RWPE2 (cell line): ENCODE data around the gene BFSP1.
A peak's percentile ranks its signal among the peaks of the same experiment; 100 is the strongest.

Experiments used
- ATAC-seq: fragments of 200-7000 bp; cut with Tn5 transposase; 3 replicates; pipeline ENCODE4 v1.9.1; 2021; ENCODE audit warnings: low read depth
- DNase-seq: peaks from one replicate; pipeline ENCODE4 v3.0.0-alpha.2; 2020; ENCODE audit warnings: low spot score
- H3K27ac ChIP-seq: fragments of 450-650 bp; 2 replicates; pipeline ENCODE4 v1.5.1; 2017; ENCODE audit warnings: mild to moderate bottlenecking; ENCODE audit not compliant: poor library complexity, severe bottlenecking
- H3K27me3 ChIP-seq: fragments of 250-450 bp; sonication (Bioruptor Pico); 2 replicates; pipeline ENCODE4 v1.5.1; 2021; ENCODE audit warnings: mild to moderate bottlenecking, moderate library complexity; ENCODE audit not compliant: insufficient read depth, poor library complexity, severe bottlenecking
- H3K36me3 ChIP-seq: fragments of 250-450 bp; sonication (Bioruptor Pico); 2 replicates; pipeline ENCODE4 v1.5.1; 2020; ENCODE audit warnings: low read depth, mild to moderate bottlenecking, moderate library complexity
- H3K4me1 ChIP-seq: fragments of 250-450 bp; sonication (Bioruptor Pico); 2 replicates; pipeline ENCODE4 v1.5.1; 2021; ENCODE audit warnings: mild to moderate bottlenecking, moderate library complexity; ENCODE audit not compliant: insufficient read depth, poor library complexity, severe bottlenecking
- H3K4me3 ChIP-seq: fragments of 250-450 bp; sonication (Bioruptor Pico); 2 replicates; pipeline ENCODE4 v1.5.1; 2021; ENCODE audit warnings: mild to moderate bottlenecking, moderate library complexity; ENCODE audit not compliant: severe bottlenecking
- H3K9me3 ChIP-seq: fragments of 250-450 bp; sonication (Bioruptor Pico); 2 replicates; pipeline ENCODE4 v1.5.1; 2021; ENCODE audit warnings: mild to moderate bottlenecking, moderate library complexity; ENCODE audit not compliant: severe bottlenecking
- TF ChIP-seq, protein P1 (sequence below): fragments of 450-650 bp; IDR thresholded peaks from one replicate; pipeline ENCODE4 v1.5.1; 2017; ENCODE audit warnings: mild to moderate bottlenecking, moderate library complexity; ENCODE audit not compliant: poor library complexity, severe bottlenecking

Gene BFSP1

DNA sequence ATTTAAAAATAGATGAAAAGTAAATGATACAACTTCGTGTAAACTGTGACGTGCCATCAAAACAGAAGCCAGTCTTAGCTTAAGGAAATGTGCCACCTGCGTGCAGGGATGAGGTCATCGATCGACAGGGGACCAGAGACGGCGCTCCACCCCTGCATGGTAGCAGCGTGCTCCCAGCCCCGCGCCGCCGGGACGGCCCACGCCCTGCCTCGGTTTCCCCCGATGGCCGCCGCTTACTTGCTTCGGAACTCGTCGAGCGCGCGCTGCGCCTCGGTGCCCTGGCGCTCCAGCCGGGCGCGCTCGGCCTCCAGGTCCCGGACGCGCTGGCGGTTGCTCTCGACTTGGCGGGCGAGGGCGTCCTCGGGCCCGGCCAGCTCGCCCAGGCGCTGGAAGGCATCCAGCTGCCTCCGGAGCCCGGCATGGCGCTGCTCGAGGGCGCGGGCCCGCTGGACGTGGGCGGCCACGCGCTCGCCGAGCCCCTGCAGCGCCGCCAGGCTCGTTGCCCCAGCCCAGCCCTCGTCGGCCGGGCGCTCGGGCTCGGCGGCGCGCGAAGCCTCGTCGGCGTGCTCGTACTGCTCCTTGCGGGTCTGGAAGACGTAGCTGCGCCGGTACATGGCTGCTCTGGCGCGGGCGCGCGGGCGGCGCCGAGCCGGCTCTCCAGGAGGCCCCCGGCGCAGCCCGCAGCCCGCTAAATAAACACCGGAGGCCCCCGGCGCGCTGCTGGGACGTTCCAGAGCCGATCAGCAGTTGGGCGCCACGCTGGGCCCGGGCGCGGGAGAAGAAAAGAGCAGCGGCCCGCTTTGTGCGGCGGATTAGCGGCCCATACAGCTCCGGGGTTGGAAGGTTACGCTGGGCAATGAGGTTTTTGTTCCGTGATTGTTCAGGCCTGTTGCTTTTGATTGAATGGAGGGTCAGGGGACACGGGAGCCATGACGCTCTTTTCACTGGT lies at the start of gene BFSP1:
BFSP1 (minus strand) TSS at position 664 of the 949 bp plus-strand sequence; CDS start at position 614, 50 bp downstream.
- Histone ChIP-seq H3K4me3 (peak within 1 kb of the TSS; percentile 49), H3K4me1 (no peaks in the 10 kb centered on the region), H3K9me3 (no peaks in the 10 kb centered on the region), H3K27me3 (no peaks in the 10 kb centered on the region), H3K36me3 (no peaks in the 10 kb centered on the region), H3K27ac (peak within 1 kb of the TSS; percentile 17)
- ATAC-seq, result peak; percentile 78
- TF ChIP-seq, protein P1, sequence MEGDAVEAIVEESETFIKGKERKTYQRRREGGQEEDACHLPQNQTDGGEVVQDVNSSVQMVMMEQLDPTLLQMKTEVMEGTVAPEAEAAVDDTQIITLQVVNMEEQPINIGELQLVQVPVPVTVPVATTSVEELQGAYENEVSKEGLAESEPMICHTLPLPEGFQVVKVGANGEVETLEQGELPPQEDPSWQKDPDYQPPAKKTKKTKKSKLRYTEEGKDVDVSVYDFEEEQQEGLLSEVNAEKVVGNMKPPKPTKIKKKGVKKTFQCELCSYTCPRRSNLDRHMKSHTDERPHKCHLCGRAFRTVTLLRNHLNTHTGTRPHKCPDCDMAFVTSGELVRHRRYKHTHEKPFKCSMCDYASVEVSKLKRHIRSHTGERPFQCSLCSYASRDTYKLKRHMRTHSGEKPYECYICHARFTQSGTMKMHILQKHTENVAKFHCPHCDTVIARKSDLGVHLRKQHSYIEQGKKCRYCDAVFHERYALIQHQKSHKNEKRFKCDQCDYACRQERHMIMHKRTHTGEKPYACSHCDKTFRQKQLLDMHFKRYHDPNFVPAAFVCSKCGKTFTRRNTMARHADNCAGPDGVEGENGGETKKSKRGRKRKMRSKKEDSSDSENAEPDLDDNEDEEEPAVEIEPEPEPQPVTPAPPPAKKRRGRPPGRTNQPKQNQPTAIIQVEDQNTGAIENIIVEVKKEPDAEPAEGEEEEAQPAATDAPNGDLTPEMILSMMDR, result peak; percentile 19
- no peak for DNase-seq

DNA sequence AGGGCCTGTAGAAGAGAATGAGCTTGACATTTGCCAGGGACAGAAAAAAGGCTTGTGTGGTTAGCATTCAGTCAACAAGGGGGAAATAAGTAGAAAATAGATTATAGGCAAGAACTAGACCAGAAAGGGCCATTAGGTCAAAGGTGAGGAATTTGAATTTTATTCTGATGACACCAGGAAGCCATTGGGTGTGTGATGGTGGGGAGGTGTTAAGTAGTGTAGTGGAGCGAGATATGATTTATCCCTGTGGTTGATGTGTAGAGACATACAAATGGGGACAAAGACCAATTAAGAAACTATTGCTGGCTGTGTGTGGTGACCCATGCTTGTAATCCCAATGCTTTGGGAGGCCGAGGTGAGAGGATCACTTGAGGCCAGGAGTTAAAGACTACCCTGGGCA lies 49.7 kb upstream of the BFSP1 start:
- no peak overlapping the region for H3K4me3 ChIP-seq
- no peak overlapping the region for H3K27ac ChIP-seq
- H3K9me3 ChIP-seq, result no peaks in the 10 kb centered on the region
- TF ChIP-seq, protein P1, result no peak
- ATAC-seq, result no peak
- no peak for DNase-seq
- H3K27me3 ChIP-seq, result no peaks in the 10 kb centered on the region
- peaks cover 20% of the 10 kb centered on the region for H3K4me1 ChIP-seq
- peaks cover 58% of the 10 kb centered on the region for H3K36me3 ChIP-seq

DNA sequence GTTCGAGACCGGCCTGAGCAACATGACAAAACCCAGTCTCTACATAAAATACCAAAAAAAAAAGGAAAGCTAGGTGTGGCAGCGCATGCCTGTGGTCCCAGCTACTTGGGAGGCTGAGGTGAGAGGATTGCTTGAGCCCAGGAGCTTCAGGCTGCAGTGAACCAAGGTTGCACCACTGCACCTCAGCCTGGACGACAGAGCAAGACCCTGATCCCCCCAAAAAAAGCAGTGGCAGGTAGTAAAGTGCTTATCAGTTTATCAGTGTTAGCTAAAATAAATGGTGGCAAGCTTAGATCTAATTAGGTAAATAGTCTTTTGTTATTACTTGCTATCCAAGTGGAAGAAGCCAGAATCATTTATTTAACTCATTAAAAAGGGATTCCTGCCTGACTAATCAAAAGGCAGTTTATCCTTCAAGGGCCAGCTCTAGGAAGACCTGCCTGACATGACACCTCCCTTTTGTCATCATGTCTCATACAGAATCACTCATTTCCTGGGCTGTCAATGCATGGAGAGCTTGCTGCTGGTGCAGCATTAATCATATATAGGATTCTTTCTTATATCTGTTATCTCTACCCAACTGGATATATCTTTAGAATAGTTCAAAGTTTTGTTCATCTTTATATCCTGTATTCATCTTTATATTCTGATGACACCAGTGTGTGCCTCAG lies 48.3 kb upstream of the BFSP1 start:
- peaks cover 55% of the 10 kb centered on the region for H3K36me3 ChIP-seq
- peaks cover 17% of the 10 kb centered on the region for H3K4me1 ChIP-seq
- H3K9me3 ChIP-seq, result no peaks in the 10 kb centered on the region
- TF ChIP-seq, protein P1, result no peak
- H3K27ac ChIP-seq, result peak overlapping the region; percentile 23
- DNase-seq, result no peak
- H3K4me3 ChIP-seq, result no peak overlapping the region
- peak; percentile 93 for ATAC-seq
- no peaks in the 10 kb centered on the region for H3K27me3 ChIP-seq

DNA sequence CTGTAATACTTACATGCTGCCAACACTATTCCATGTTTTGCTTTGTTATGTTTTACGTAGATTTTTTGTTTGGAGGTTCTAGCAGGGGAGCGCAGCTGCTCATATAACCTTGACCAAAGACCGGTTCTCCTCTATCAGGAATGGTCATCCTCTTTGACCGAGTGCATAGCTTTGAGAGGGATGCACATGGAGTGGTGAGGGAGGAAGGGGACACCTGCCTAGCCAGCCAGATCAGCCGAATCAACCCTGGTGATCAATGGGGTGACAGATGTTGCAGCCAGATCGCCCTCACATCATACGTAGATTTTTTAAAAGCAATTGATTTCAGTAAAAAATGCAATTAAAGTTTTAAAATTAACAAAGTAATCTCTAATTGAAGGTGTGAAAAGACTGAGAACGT lies 45.0 kb upstream of the BFSP1 start:
- no peaks in the 10 kb centered on the region for H3K9me3 ChIP-seq
- peaks cover 62% of the 10 kb centered on the region for H3K36me3 ChIP-seq
- TF ChIP-seq, protein P1, result no peak
- DNase-seq (no peak), ATAC-seq (no peak)
- H3K27me3 ChIP-seq, result no peaks in the 10 kb centered on the region
- no peak overlapping the region for H3K4me3 ChIP-seq
- H3K27ac ChIP-seq, result no peak overlapping the region
- H3K4me1 ChIP-seq, result peaks cover 28% of the 10 kb centered on the region
